Right lobe of liver (tissue), 4 donors: ENCODE data around the gene SPATA21.

Source experiments
- POLR2A ChIP-seq: fragments of 450-650 bp; IDR thresholded peaks from one replicate; pipeline ENCODE4 v1.6.1; 2017; ENCODE audit warnings: antibody characterized with exemption, mild to moderate bottlenecking
- TF ChIP-seq, protein P1 (sequence below), 4 donors: fragments of 200-600 bp in 3 of 4; fragments of 450-650 bp in 1 of 4; IDR thresholded peaks; one replicate each; pipeline versions ENCODE4 v1.5.1 to v1.8.0; 2016 to 2022; ENCODE audit warnings: antibody characterized with exemption in 4 of 4, mild to moderate bottlenecking in 2 of 4
- donor health status: DM: no; HTN: no; CAD: no.
- donor health status: DM: no; HTN: no; CAD: no.
- donor health status: DM: no; HTN: yes; CAD: no.

DNA sequence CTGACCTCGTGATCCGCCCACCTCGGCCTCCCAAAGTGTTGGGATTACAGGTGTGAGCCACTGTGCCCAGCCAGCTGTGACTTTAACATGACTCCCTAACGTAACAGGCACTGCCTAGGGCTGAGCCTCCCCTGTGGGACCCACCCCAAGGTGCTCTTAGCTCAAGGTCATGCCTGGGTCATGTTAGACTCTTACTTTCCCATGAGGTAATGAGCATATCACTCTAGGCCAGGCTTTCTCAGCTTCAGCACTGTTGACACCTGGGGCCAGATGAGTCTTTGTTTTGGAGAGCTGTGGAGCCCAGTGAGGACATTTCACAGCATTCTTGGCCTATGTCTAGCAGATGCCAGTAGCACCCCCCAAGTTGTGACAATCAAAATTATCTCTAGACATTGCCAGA is 7.8 kb upstream of the SPATA21 start:
- TF ChIP-seq, protein P1, sequence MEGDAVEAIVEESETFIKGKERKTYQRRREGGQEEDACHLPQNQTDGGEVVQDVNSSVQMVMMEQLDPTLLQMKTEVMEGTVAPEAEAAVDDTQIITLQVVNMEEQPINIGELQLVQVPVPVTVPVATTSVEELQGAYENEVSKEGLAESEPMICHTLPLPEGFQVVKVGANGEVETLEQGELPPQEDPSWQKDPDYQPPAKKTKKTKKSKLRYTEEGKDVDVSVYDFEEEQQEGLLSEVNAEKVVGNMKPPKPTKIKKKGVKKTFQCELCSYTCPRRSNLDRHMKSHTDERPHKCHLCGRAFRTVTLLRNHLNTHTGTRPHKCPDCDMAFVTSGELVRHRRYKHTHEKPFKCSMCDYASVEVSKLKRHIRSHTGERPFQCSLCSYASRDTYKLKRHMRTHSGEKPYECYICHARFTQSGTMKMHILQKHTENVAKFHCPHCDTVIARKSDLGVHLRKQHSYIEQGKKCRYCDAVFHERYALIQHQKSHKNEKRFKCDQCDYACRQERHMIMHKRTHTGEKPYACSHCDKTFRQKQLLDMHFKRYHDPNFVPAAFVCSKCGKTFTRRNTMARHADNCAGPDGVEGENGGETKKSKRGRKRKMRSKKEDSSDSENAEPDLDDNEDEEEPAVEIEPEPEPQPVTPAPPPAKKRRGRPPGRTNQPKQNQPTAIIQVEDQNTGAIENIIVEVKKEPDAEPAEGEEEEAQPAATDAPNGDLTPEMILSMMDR (IDR thresholded peaks at IDR 0.05): no peak
- no peak for TF ChIP-seq POLR2A
